Measurements from ENCODE around the gene COL4A2.
"Not testable (repeated sequence)": the region's sequence is repeated elsewhere in the genome, so short reads cannot be mapped to it uniquely, and the experiment has no call there.

Gene COL4A2

GRCh38 chr13:110517505-110518225, 210.6 kb downstream of the COL4A2 start:
- DNase-seq (ENCODE audit: low read depth in 2 of 2) = no peak

GRCh38 chr13:110518226-110518525, 211.1 kb downstream of the COL4A2 start:
- DNase-seq (ENCODE audit: low read depth in 2 of 2) = no peak

- DNase-seq (ENCODE audit: low read depth in 2 of 2) = no peak
Observed at GRCh38 chr13:110518571-110518970, 211.5 kb downstream of the COL4A2 start.

GRCh38 chr13:110519046-110519445, 212.0 kb downstream of the COL4A2 start:
- no peak for DNase-seq (ENCODE audit: low read depth in 2 of 2)

GRCh38 chr13:110519506-110519905, 212.4 kb downstream of the COL4A2 start:
- no peak for DNase-seq (ENCODE audit: low read depth in 2 of 2)

GRCh38 chr13:110520431-110521295, 213.6 kb downstream of the COL4A2 start:
- no peak for DNase-seq (ENCODE audit: low read depth in 2 of 2)

- DNase-seq (ENCODE audit: low read depth in 2 of 2) = no peak
Observed at GRCh38 chr13:110521296-110521680, 214.2 kb downstream of the COL4A2 start.

GRCh38 chr13:110521946-110522345, 214.9 kb downstream of the COL4A2 start:
- DNase-seq (ENCODE audit: low read depth in 2 of 2) = no peak

- no peak for DNase-seq (ENCODE audit: low read depth in 2 of 2)
Observed at GRCh38 chr13:110522721-110523120, 215.6 kb downstream of the COL4A2 start.

- DNase-seq (ENCODE audit: low read depth in 2 of 2) = no peak
Observed at GRCh38 chr13:110523180-110523579, 216.1 kb downstream of the COL4A2 start.

GRCh38 chr13:110523838-110524540, 216.9 kb downstream of the COL4A2 start:
- no peak for DNase-seq (ENCODE audit: low read depth in 2 of 2)

GRCh38 chr13:110524541-110525257, 217.6 kb downstream of the COL4A2 start:
- DNase-seq (ENCODE audit: low read depth in 2 of 2) = no peak

- no peak for DNase-seq (ENCODE audit: low read depth in 2 of 2)
Observed at GRCh38 chr13:110525328-110526319, 218.5 kb downstream of the COL4A2 start.

- DNase-seq (ENCODE audit: low read depth in 2 of 2) = no peak
Observed at GRCh38 chr13:110528371-110528770, 221.3 kb downstream of the COL4A2 start.

- DNase-seq (ENCODE audit: low read depth in 2 of 2) = no peak
Observed at GRCh38 chr13:110528911-110529310, 221.8 kb downstream of the COL4A2 start.

GRCh38 chr13:110529522-110530311, 222.6 kb downstream of the COL4A2 start:
- DNase-seq (ENCODE audit: low read depth in 2 of 2) = no peak

GRCh38 chr13:110531100-110531499, 224.0 kb downstream of the COL4A2 start:
- no peak for DNase-seq (ENCODE audit: low read depth in 2 of 2)

- DNase-seq (ENCODE audit: low read depth in 2 of 2) = no peak
Observed at GRCh38 chr13:110531671-110532083, 224.6 kb downstream of the COL4A2 start.

- DNase-seq (ENCODE audit: low read depth in 2 of 2) = not testable (repeated sequence)
Observed at GRCh38 chr13:110532258-110532657, 225.2 kb downstream of the COL4A2 start.
